Stimulated activated CD8-positive, alpha-beta memory T cell treated with anti-CD3 and anti-CD28 coated beads, Interleukin-12 subunit alpha, Interleukin-12 subunit beta, amount 100 ng/mL, for 4 hours (primary cell): ENCODE data around the gene HSD17B13.

Source experiments
- DNase-seq: peaks from one replicate; pipeline ENCODE4 v3.0.0-alpha.2; 2020; ENCODE audit warnings: low read depth

HSD17B13 gene

DNA sequence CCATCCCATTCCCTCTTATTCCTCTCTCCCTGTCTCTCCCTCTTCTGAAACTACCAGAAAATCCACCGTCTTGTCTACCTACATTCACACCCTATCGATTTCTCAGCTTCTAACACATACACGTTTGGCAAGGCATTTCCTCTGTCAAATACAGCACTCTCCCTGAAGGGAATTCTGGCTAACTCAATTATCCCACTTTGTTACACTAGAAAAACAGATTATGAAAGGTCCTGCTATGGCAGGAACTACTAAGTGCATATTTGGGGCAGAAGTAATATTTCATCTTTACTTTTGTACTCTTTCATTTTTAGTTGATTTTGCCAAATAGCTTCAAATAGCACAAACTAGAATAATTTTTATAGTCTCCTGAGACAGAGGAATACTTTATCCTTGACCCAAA, 55.7 kb downstream of the HSD17B13 start:
- no peak for DNase-seq

DNA sequence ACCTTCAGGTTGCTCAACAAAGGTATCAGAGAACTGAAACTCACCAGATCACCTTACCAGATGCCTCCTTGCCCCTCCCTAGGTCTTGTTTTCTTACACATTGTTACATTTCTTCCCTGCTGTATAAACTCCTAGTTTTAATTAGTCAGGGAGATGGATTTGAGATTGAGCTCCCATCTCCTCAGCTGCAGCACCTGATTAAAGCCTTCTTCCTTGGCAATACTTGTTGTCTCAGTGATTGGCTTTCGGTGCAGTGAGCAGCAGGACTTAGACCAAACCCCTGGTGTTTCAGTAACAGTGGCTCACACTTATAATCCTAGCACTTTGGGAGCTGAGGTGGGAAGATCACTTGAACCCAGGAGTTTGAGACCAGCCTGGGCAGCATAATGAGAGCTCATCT, 59.8 kb downstream of the HSD17B13 start:
- DNase-seq, result no peak

DNA sequence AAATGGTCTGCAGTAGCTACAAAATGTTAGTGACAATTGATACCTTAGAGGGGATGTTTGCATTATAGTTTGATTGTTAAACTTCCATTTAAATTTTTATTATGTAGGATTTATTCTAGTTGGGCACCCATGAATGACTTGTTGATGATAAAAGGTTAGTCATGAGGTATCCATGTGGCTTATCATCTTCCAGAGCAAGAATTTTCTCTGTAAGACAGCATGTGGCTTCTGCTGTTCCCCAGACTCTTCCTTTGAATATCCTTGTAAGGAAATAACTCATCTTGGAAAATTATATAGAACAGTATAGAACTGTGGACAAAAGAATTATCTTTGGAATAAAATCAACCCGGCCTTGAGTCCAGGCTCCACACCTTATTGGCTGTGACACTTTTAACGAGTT, 62.2 kb downstream of the HSD17B13 start:
- DNase-seq, result no peak

DNA sequence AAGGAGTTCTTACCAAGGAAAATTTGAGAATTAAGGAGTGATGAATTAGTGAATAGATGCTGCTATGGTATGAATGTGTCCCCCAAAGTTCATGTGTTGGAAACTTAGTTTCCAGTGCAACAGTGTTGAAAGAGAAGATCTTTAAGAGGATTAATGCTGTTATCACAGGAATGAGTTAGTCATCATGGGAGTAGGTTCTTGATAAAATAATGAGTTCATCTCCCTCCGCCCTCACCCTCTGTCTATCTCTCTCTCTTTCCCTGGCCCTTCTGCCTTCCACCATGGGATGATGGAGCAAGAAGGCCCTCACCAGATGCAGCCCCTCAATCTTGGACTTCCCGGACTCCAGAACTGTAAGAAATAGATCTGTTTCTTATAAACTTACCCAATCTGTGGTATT, 64.0 kb downstream of the HSD17B13 start:
- no peak for DNase-seq

DNA sequence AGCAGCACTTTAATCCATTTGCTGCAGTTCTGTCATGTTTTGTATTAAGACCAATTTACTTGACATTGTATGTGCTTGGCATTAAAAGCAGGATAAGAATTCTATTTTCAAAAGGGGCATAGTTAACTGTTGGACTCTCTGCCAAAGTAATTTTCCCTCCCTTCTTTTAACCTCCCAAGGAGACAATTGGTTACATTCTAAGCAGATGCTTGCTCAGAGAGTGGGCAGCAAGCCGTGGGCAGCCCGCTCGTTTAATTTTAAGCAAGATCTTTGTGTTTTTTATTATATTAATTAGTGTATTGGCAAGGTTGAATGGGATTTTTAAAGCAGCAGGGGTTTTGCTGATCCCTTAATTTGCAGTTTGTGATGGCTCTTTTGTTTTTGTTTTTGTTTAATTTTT, 65.2 kb downstream of the HSD17B13 start:
- DNase-seq, result no peak

DNA sequence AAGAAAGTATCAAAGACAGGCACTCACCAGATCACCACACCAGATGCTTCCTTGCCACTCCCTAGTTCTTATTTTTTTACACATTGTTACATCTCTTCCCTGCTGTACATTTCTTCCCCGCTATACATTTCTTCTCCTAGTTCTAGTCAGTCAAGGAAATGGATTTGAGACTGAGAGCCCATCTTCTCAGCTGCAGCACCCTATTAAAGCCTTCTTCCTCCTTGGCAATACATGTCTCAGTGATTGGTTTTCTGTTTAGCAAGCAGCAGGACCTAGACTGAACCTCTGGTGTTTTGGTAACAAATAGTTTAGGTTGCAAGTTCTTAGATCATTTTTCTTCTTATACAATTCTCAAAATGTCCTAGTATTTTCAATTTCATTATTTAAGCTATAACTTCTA, 66.9 kb downstream of the HSD17B13 start:
- DNase-seq, result no peak
